Activated B cell treated with CpG ODN at 0.5 μM for 24 hours (primary cell): ENCODE results near the gene CERK. TPM values are rescaled to one million over a fixed set of nuclear protein-coding genes. Genes with fewer than 3 reads are reported as not detected.

Experiments used
- ATAC-seq: fragments of 200-7000 bp; cut with Tn5 transposase; one replicate; pipeline ENCODE4 v1.10.0; 2021; ENCODE audit warnings: low read depth, mild to moderate bottlenecking, moderate library complexity
- CTCF ChIA-PET: fragments of 350-600 bp; sonication (Branson Sonifier 250); formaldehyde crosslinking; loops from one replicate; lab custom pipeline; 2021; ENCODE audit warnings: antibody characterized with exemption; lab: Charles Lee
- POLR2A ChIA-PET: fragments of 350-600 bp; sonication (Branson Sonifier 250); formaldehyde crosslinking; loops from one replicate; lab custom pipeline; 2021; ENCODE audit warnings: antibody characterized with exemption; lab: Charles Lee
- DNase-seq: peaks from one replicate; pipeline ENCODE4 v3.0.0; 2022
- H3K27ac Mint-ChIP-seq: one replicate; pipeline ENCODE4 v1.8.0; 2020; ENCODE audit warnings: mixed read lengths
- H3K27me3 Mint-ChIP-seq: one replicate; pipeline ENCODE4 v1.8.0; 2021; ENCODE audit warnings: mixed read lengths
- H3K36me3 Mint-ChIP-seq: one replicate; pipeline ENCODE4 v1.8.0; 2021; ENCODE audit warnings: low read depth, mixed read lengths
- H3K4me1 Mint-ChIP-seq: one replicate; pipeline ENCODE4 v1.8.0; 2021; ENCODE audit warnings: mixed read lengths
- H3K4me3 Mint-ChIP-seq: one replicate; pipeline ENCODE4 v1.8.0; 2020; ENCODE audit warnings: mild to moderate bottlenecking, mixed read lengths
- H3K9me3 Mint-ChIP-seq: one replicate; pipeline ENCODE4 v1.8.0; 2020; ENCODE audit warnings: mixed read lengths
- CTCF ChIP-seq: fragments of 200-600 bp; IDR thresholded peaks from one replicate; pipeline ENCODE4 v1.8.0; 2022; ENCODE audit warnings: antibody characterized with exemption, mild to moderate bottlenecking
- intact Hi-C: fragments of 100-400 bp; cut with micrococcal nuclease; formaldehyde crosslinking; loops from one replicate; pipeline ENCODE4 v1.15.1; 2024
- total RNA-seq: library from RNA; stranded (reverse); gene quantifications from 2 replicates; pipeline ENCODE4 v1.2.3, GENCODE V29; 2022

CERK gene
- total RNA-seq, 1 donor from 2014 or later = 13.8 TPM

- ChIA-PET CTCF (interaction anchor here (1.4 kb wide), 1 partner anchor 109 kb away, joined by 5 read pairs; no protein-coding TSS in a partner anchor), POLR2A (no interaction called here)
- intact Hi-C loops = loop anchor here (5.0 kb wide), 1 partner anchor 40 kb away; no protein-coding TSS in a partner anchor
- no peaks in the 10 kb centered on the region for H3K27me3 Mint-ChIP-seq
- peaks cover 34% of the 10 kb centered on the region for H3K4me1 Mint-ChIP-seq
- no peak overlapping the region for H3K4me3 Mint-ChIP-seq
- no peak for DNase-seq
- no peaks in the 10 kb centered on the region for H3K9me3 Mint-ChIP-seq
- no peak for ATAC-seq
- no peak overlapping the region for H3K27ac Mint-ChIP-seq
- peaks cover 31% of the 10 kb centered on the region for H3K36me3 Mint-ChIP-seq
- no peak for TF ChIP-seq CTCF
Measured at GRCh38 chr22:46672731-46673130, 65.3 kb downstream of the CERK start.

GRCh38 chr22:46671824-46672432 is 66.1 kb downstream of the CERK start:
- CTCF ChIA-PET = interaction anchor here (1.4 kb wide), 1 partner anchor 108 kb away, joined by 5 read pairs; no protein-coding TSS in a partner anchor
- ATAC-seq (no peak), DNase-seq (no peak)
- H3K36me3 Mint-ChIP-seq = peaks cover 35% of the 10 kb centered on the region
- no peak overlapping the region for H3K27ac Mint-ChIP-seq
- intact Hi-C loops = loop anchor here (5.0 kb wide), 1 partner anchor 40 kb away; no protein-coding TSS in a partner anchor
- no peaks in the 10 kb centered on the region for H3K9me3 Mint-ChIP-seq
- POLR2A ChIA-PET = interaction anchor here (0.7 kb wide), 2 partner anchors 10 to 22 kb away, joined by 4 to 9 read pairs; no protein-coding TSS in a partner anchor
- no peaks in the 10 kb centered on the region for H3K27me3 Mint-ChIP-seq
- peaks cover 34% of the 10 kb centered on the region for H3K4me1 Mint-ChIP-seq
- TF ChIP-seq CTCF = no peak
- H3K4me3 Mint-ChIP-seq = no peak overlapping the region

- no peak overlapping the region for H3K4me3 Mint-ChIP-seq
- ATAC-seq (no peak), DNase-seq (no peak)
- ChIA-PET CTCF (interaction anchor here (0.8 kb wide), 1 partner anchor 105 kb away, joined by 3 read pairs; no protein-coding TSS in a partner anchor), POLR2A (no interaction called here)
- no peak overlapping the region for H3K27ac Mint-ChIP-seq
- intact Hi-C loops = no loop called here
- H3K9me3 Mint-ChIP-seq = no peaks in the 10 kb centered on the region
- no peaks in the 10 kb centered on the region for H3K27me3 Mint-ChIP-seq
- TF ChIP-seq CTCF = no peak
- peaks cover 25% of the 10 kb centered on the region for H3K4me1 Mint-ChIP-seq
- peaks cover 43% of the 10 kb centered on the region for H3K36me3 Mint-ChIP-seq
Measured at GRCh38 chr22:46669201-46669600, 68.9 kb downstream of the CERK start.

GRCh38 chr22:46668116-46668515 is 69.9 kb downstream of the CERK start:
- Mint-ChIP-seq H3K4me1 (peaks cover 14% of the 10 kb centered on the region), H3K9me3 (no peaks in the 10 kb centered on the region), H3K27me3 (no peaks in the 10 kb centered on the region), H3K27ac (no peak overlapping the region), H3K4me3 (no peak overlapping the region), H3K36me3 (peaks cover 45% of the 10 kb centered on the region)
- CTCF ChIA-PET = no interaction called here
- DNase-seq (no peak), ATAC-seq (no peak)
- intact Hi-C loops = no loop called here
- POLR2A ChIA-PET = no interaction called here
- no peak for TF ChIP-seq CTCF

- ChIA-PET POLR2A (no interaction called here), CTCF (no interaction called here)
- Mint-ChIP-seq H3K27me3 (no peaks in the 10 kb centered on the region), H3K4me3 (no peak overlapping the region), H3K36me3 (peaks cover 50% of the 10 kb centered on the region), H3K27ac (no peak overlapping the region), H3K9me3 (no peaks in the 10 kb centered on the region), H3K4me1 (peaks cover 6% of the 10 kb centered on the region)
- DNase-seq (no peak), ATAC-seq (no peak)
- no peak for TF ChIP-seq CTCF
- intact Hi-C loops = no loop called here
Measured at GRCh38 chr22:46667245-46667623, 70.8 kb downstream of the CERK start.
